NCI-H446 (cell line): Measurements from ENCODE around the gene SENP3.
"Not testable (repeated sequence)": the region's sequence is repeated elsewhere in the genome, so short reads cannot be mapped to it uniquely, and the experiment has no call there.

Experiments
- DNase-seq, 2 experiments: peaks; one replicate each; lab custom pipeline; 2025; lab: John Stamatoyannopoulos, UW

Gene SENP3

GRCh38 chr17:7597561-7597960 is 35.8 kb downstream of the SENP3 start:
- DNase-seq = not testable (repeated sequence)

GRCh38 chr17:7606280-7606679 is 44.6 kb downstream of the SENP3 start:
- DNase-seq = no peak

GRCh38 chr17:7610641-7611040 is 48.9 kb downstream of the SENP3 start:
- DNase-seq = no peak

GRCh38 chr17:7611635-7612293 is 50.0 kb downstream of the SENP3 start:
- no peak for DNase-seq

GRCh38 chr17:7612294-7612640 is 50.5 kb downstream of the SENP3 start:
- no peak for DNase-seq

GRCh38 chr17:7613769-7614424 is 52.2 kb downstream of the SENP3 start:
- no peak for DNase-seq

GRCh38 chr17:7614425-7615264 is 52.9 kb downstream of the SENP3 start, which contains the start of gene FXR2:
TSS of gene FXR2 (minus strand) at chr17:7614897. CDS start at chr17:7614532, 365 bp downstream.
- DNase-seq = peak; percentile 99

- DNase-seq = no peak
These were observed 53.6 kb downstream of the SENP3 start for GRCh38 chr17:7615265-7615747.

- DNase-seq = no peak
These were observed 56.9 kb downstream of the SENP3 start for GRCh38 chr17:7618608-7619007.

- no peak for DNase-seq
These were observed 59.1 kb downstream of the SENP3 start for GRCh38 chr17:7620835-7621234.
